HT1080 (cell line): ENCODE results near the gene MYOG. TPM values are rescaled to one million over a fixed set of nuclear protein-coding genes. Genes with fewer than 3 reads are reported as not detected.

Experiments used
- DNase-seq: peaks from one replicate; pipeline ENCODE4 v3.0.0-alpha.2; 2015; ENCODE audit warnings: low read depth
- total RNA-seq: library from RNA; depleted of rRNA; stranded (reverse); fragments of >200 nt; shearing (Covaris generic); gene quantifications from 2 replicates; pipeline ENCODE4 v1.2.3, GENCODE V29; 2014; rRNA removed

Gene MYOG
- total RNA-seq, 1 experiment from 2014 or later: not detected

DNA sequence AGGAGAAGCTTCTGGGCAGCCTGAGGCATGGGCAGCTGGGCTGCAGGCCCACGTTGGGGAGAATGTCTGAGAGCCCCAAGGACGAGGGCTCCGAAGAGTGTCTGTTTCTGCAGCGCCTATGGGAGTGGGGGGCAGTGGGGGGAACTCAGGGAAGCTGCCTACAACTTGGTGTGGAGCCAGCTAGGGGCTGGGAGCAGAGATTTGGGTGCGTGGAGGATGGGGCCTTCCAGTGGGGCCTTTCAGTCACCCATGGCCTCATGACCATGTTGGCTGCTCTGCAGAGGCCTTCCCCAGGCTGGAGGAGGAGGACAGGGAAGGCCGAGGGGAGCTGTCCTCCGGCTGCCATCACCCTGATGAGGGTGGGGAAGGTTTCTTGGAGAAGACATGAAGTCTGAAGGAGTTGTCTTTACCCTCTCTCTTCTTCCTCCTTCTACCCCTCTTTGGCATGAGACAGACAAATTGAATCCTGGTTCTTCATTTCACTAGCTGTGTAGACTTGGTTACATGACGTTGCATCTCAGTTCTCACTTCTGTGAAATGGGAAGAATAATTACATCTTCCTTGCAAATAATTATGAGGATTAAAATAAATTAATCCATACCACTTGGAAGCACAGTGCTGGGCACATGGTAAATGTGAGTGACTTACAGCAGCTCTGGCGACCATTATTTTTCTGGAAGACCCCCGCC, 51.2 kb downstream of the MYOG start:
- DNase-seq: no peak

DNA sequence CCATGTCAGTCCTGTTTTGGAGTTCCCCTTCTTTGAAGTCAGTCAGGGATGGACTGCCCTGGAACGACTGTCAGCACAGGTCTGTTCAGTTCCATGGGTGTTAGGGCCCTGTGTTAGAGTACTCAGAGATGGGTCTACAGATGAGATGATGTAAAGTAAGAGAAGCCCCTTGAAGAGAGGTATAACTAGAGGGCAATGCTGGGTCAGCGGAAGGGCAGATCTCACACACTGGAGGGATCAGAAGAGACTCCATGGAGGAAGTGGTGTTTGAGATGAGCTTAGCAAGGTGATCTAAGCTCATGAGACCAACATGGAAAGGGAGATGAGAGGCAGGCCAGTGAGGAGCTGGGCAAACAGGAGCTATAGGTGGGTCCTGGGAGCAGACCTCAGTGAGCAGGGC, 51.9 kb downstream of the MYOG start:
- DNase-seq: no peak

GRCh38 chr1:203033287-203033686, 52.5 kb downstream of the MYOG start:
- no peak for DNase-seq

Other genes with a start within 250 kb of the MYOG start
- gene RABIF, start 196.9 kb downstream of the MYOG start, total RNA-seq: 12.4 and 13.8 TPM in 2 replicates
- gene KLHL12, start 158.8 kb downstream of the MYOG start, total RNA-seq: 14.8 and 17.7 TPM in 2 replicates
- gene ADIPOR1, start 127.7 kb downstream of the MYOG start, total RNA-seq: 90.5 and 116 TPM in 2 replicates
- gene CYB5R1, start 118.8 kb downstream of the MYOG start, total RNA-seq: 23.1 and 23.5 TPM in 2 replicates
- 64.0 and 75.3 TPM in 2 replicates for gene TMEM183A, start 78.6 kb downstream of the MYOG start, total RNA-seq
- 1.3 and 2.4 TPM in 2 replicates for gene PPFIA4, start 59.5 kb downstream of the MYOG start, total RNA-seq
- gene ADORA1, start 41.7 kb upstream of the MYOG start, total RNA-seq: 3.8 and 6.2 TPM in 2 replicates
- gene MYBPH, start 89.8 kb upstream of the MYOG start, total RNA-seq: not detected in 2 replicates
- 3.3 and 5.7 TPM in 2 replicates for gene CHI3L1, start 100.7 kb upstream of the MYOG start, total RNA-seq
- gene CHIT1, start 143.7 kb upstream of the MYOG start, total RNA-seq: not detected in 2 replicates
- gene BTG2, start 219.5 kb upstream of the MYOG start, total RNA-seq: 10.9 and 11.8 TPM in 2 replicates